ENCODE results near the gene BABAM1. TPM values are rescaled to one million over a fixed set of nuclear protein-coding genes. Genes with fewer than 3 reads are reported as not detected.

BABAM1 gene
- total RNA-seq, 1 donor from 2014 or later, result 58.4 TPM

DNA sequence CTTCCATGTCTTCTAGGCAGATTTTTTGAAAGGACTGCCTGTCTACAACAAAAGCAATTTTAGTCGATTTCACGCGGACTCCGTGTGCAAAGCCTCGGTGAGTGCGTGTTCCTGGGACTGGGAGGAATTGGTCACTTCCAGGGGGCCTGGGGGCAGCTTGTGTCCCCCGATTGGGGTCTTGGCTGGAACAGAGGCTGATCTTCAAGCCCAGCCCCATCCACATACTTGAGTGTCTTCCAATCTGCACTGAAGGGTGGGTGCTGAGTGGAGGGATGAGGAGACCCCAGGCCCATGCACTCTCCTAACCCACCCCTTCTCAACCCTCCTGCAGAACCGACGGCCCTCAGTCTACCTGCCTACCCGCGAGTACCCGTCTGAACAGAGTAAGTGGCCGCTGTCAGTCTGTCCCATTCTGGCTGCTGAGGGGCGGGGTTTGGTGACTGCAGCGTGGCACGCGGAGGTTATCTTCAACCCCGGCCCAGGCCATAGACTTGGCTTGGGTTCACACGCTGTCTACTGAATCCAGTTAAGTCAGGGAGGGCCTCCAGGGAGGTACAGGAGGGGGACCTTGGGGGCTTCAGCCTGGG is 46.9 kb downstream of the BABAM1 start:
- intact Hi-C loops (cut with DNase I), result no loop called here
- TF ChIP-seq, protein P1, sequence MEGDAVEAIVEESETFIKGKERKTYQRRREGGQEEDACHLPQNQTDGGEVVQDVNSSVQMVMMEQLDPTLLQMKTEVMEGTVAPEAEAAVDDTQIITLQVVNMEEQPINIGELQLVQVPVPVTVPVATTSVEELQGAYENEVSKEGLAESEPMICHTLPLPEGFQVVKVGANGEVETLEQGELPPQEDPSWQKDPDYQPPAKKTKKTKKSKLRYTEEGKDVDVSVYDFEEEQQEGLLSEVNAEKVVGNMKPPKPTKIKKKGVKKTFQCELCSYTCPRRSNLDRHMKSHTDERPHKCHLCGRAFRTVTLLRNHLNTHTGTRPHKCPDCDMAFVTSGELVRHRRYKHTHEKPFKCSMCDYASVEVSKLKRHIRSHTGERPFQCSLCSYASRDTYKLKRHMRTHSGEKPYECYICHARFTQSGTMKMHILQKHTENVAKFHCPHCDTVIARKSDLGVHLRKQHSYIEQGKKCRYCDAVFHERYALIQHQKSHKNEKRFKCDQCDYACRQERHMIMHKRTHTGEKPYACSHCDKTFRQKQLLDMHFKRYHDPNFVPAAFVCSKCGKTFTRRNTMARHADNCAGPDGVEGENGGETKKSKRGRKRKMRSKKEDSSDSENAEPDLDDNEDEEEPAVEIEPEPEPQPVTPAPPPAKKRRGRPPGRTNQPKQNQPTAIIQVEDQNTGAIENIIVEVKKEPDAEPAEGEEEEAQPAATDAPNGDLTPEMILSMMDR (IDR thresholded peaks at IDR 0.05), result no peak
- Histone ChIP-seq H3K36me3 (peaks cover 38% of the 10 kb centered on the region), H3K27me3 (ENCODE audit: low read depth) (no peaks in the 10 kb centered on the region), H3K4me3 (no peak overlapping the region), H3K4me1 (peaks cover 26% of the 10 kb centered on the region), H3K27ac (no peak overlapping the region), H3K9me3 (no peaks in the 10 kb centered on the region)
- DNase-seq (no peak), ATAC-seq (no peak)

DNA sequence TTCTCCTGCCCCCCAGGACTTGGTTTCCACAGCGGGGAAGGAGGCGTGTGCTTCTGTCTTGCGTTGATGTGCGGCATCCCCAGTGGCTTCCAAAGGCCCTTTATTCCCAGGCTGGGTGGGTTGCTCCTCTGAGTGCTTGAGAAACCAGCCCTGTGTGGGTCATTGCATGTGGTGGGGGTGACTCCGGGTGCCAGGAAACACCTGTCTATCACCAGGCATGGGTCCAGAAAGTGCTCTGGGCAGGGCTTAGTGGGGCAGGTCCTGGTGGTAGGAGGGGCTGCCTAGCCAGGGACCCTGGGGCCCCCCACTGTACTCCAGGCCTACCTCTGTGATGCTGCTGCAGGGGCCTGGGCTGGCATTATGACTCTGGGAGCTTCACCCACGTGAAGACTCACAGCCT is 51.7 kb downstream of the BABAM1 start:
- Histone ChIP-seq H3K27me3 (ENCODE audit: low read depth) (no peaks in the 10 kb centered on the region), H3K9me3 (no peaks in the 10 kb centered on the region), H3K36me3 (peaks cover 59% of the 10 kb centered on the region), H3K27ac (no peak overlapping the region), H3K4me3 (no peak overlapping the region), H3K4me1 (no peaks in the 10 kb centered on the region)
- no peak for ATAC-seq
- TF ChIP-seq, protein P1 (IDR thresholded peaks at IDR 0.05), result no peak
- intact Hi-C loops (cut with DNase I), result no loop called here
- no peak for DNase-seq

- ATAC-seq (no peak), DNase-seq (no peak)
- peaks cover 52% of the 10 kb centered on the region for H3K36me3 ChIP-seq
- TF ChIP-seq, protein P1 (IDR thresholded peaks at IDR 0.05), result no peak
- no peaks in the 10 kb centered on the region for H3K4me1 ChIP-seq
- H3K9me3 ChIP-seq, result no peaks in the 10 kb centered on the region
- intact Hi-C loops (cut with DNase I), result no loop called here
- H3K27me3 ChIP-seq (ENCODE audit: low read depth), result no peaks in the 10 kb centered on the region
- H3K4me3 ChIP-seq, result no peak overlapping the region
- no peak overlapping the region for H3K27ac ChIP-seq
Measured at GRCh38 chr19:17319473-17320238, 52.4 kb downstream of the BABAM1 start.

- H3K4me1 ChIP-seq, result no peaks in the 10 kb centered on the region
- peaks cover 51% of the 10 kb centered on the region for H3K36me3 ChIP-seq
- DNase-seq (no peak), ATAC-seq (no peak)
- no peak overlapping the region for H3K27ac ChIP-seq
- TF ChIP-seq, protein P1 (IDR thresholded peaks at IDR 0.05), result no peak
- H3K9me3 ChIP-seq, result no peaks in the 10 kb centered on the region
- no peak overlapping the region for H3K4me3 ChIP-seq
- intact Hi-C loops (cut with DNase I), result no loop called here
- H3K27me3 ChIP-seq (ENCODE audit: low read depth), result no peaks in the 10 kb centered on the region
Measured at GRCh38 chr19:17320435-17320834, 53.2 kb downstream of the BABAM1 start.

DNA sequence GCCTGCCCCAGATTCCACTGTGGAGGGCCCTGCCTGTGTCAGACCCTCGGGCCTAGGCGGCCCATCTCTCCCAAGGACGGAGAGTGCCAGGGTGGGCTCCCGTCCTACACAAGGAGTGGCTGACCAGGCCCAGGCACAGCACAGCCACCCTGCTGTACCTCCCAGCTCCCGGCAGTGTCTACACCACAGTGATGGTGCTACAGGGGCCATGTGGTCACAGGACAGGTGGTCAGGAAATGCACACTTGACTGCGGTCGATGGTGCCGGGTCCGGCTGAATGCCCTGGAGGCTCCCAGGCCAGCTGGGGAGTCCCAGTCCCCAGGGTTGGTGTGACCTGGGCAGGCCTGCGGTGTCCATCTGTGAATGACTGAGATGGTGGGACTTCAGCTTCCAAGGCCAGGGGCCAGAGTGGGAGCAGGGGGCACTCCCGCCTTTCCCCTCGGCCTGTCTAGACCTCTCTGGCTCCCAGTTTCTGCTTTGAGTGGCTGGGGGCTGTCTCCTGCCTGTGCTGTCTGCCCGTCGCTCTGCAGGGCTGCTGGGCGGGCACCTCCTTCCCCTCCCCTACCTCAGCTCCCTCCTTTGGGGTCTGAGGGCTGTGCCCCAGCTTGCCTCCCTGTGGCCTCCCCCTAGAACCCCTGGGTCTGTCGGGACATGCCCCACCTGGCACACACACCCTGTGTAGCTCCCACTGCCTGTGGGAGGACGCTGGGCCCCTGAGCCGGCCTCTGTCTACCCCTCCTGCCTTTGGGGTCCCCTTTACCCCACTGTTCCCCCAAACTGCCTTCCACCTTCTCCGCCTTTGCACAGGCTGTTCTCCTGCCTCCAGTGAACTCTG is 54.6 kb downstream of the BABAM1 start:
- no peak overlapping the region for H3K27ac ChIP-seq
- no peak overlapping the region for H3K4me3 ChIP-seq
- TF ChIP-seq, protein P1 (IDR thresholded peaks at IDR 0.05), result no peak
- no peaks in the 10 kb centered on the region for H3K4me1 ChIP-seq
- ATAC-seq, result no peak
- H3K36me3 ChIP-seq, result peaks cover 37% of the 10 kb centered on the region
- DNase-seq, result no peak
- intact Hi-C loops (cut with DNase I), result no loop called here
- no peaks in the 10 kb centered on the region for H3K9me3 ChIP-seq
- no peaks in the 10 kb centered on the region for H3K27me3 ChIP-seq (ENCODE audit: low read depth)
